Stomach (tissue), 9 donors: ENCODE data around the gene UNC5A. TPM values are rescaled to one million over a fixed set of nuclear protein-coding genes. Genes with fewer than 3 reads are reported as not detected.

Source experiments
- DNase-seq, 2 donors: peaks; one replicate each; pipeline versions ENCODE4 v3.0.0 to v3.0.0-alpha.2; 2013 to 2019
- H3K27ac ChIP-seq, 5 donors: fragments of 200-600 bp in 4 of 5; sonication (generic) in 4 of 5; one replicate each; pipeline ENCODE4 v1.5.1; 2013 to 2019; ENCODE audit warnings: mild to moderate bottlenecking in 1 of 5, moderate library complexity in 1 of 5
- H3K27me3 ChIP-seq, 3 donors: fragments of 200-600 bp; sonication (generic); one replicate each; pipeline ENCODE4 v1.5.1; 2017 to 2019; ENCODE audit warnings: mixed run types in 1 of 3
- H3K36me3 ChIP-seq, 4 donors: fragments of 200-600 bp; sonication (generic); 1 replicate in 3 of 4; 2 replicates in 1 of 4; pipeline ENCODE4 v1.5.1; 2016 to 2019
- H3K4me1 ChIP-seq, 4 donors: fragments of 200-600 bp; sonication (generic); one replicate each; pipeline ENCODE4 v1.5.1; 2016 to 2019
- H3K4me3 ChIP-seq, 4 donors: fragments of 200-600 bp; sonication (generic) in 3 of 4; one replicate each; pipeline ENCODE4 v1.5.1; 2016 to 2019; ENCODE audit warnings: mild to moderate bottlenecking in 1 of 4
- H3K9me3 ChIP-seq, 4 donors: fragments of 200-600 bp; sonication (generic); one replicate each; pipeline ENCODE4 v1.5.1; 2016 to 2019
- CTCF ChIP-seq, 7 experiments: fragments of 450-650 bp in 4 of 7; fragments of 200-600 bp in 3 of 7; sonication (generic) in 3 of 7; IDR thresholded peaks; one replicate each; pipeline ENCODE4 v1.5.1; 2016 to 2019; ENCODE audit warnings: antibody characterized with exemption in 7 of 7, control low read depth in 2 of 7, mild to moderate bottlenecking in 1 of 7
- EP300 ChIP-seq: sonication (generic); formaldehyde crosslinking; IDR thresholded peaks from one replicate; pipeline ENCODE4 v1.6.1; 2017; ENCODE audit warnings: antibody characterized with exemption
- POLR2A ChIP-seq, 4 donors: fragments of 450-650 bp; IDR thresholded peaks; one replicate each; pipeline ENCODE4 v1.6.1; 2016; ENCODE audit warnings: antibody characterized with exemption in 4 of 4, control low read depth in 2 of 4, mild to moderate bottlenecking in 1 of 4, moderate library complexity in 1 of 4
- POLR2AphosphoS5 ChIP-seq, 3 donors: sonication (generic); formaldehyde crosslinking; IDR thresholded peaks; one replicate each; pipeline ENCODE4 v1.6.1; 2016; ENCODE audit warnings: antibody characterized with exemption in 3 of 3
- WGBS, 5 donors: extraction: QIAGEN DNeasy Blood & Tissue Kit in 3 of 5; methylation state at CpG; one replicate each; pipeline versions ENCODE4 v1.1.5 to v1.1.7; 2013 to 2018; 5-methylcytosine and 5-hydroxymethylcytosine counted together
- intact Hi-C: fragments of 100-400 bp; cut with DNase I; formaldehyde crosslinking; loops from one replicate; pipeline ENCODE4 v1.15.1; 2023; ENCODE audit warnings: low total_unique reads
- polyA plus RNA-seq, 3 donors: library from polyadenylated mRNA; stranded (reverse); fragments of 200-250 nt; gene quantifications; one replicate each; pipeline ENCODE4 v1.2.3, GENCODE V29; 2013
- total RNA-seq, 5 donors: library from RNA; depleted of rRNA; stranded (reverse); fragments of >200 nt; gene quantifications; one replicate each; pipeline versions ENCODE4 v1.1.0 to v1.2.3, GENCODE V29; 2014 to 2016
- donor health status: healthy with polysubstance abuse.
- donor health status: Bipolar disorder and iron deficiency.
- donor health status: healthy.

The UNC5A gene
- total and polyA plus RNA-seq, 8 donors = 0.08 to 0.72 (median 0.46) TPM; not detected in 4

- Histone ChIP-seq H3K27me3 (peaks cover 2 to 76% (median 64%) of the 10 kb centered on the region in 3 donors), H3K4me3 (no peak overlapping the region), H3K4me1 (no peaks in the 10 kb centered on the region), H3K27ac (no peak overlapping the region), H3K9me3 (no peaks in the 10 kb centered on the region), H3K36me3 (no peaks in the 10 kb centered on the region)
- intact Hi-C loops = no loop called here
- 40 to 53% (median 46%) methylated on average over 18 to 21 of the region's 21 CpGs for WGBS, 5 donors
- no peak for TF ChIP-seq POLR2A (IDR thresholded peaks at IDR 0.05)
- TF ChIP-seq POLR2AphosphoS5 (IDR thresholded peaks at IDR 0.05) = no peak
- no peak for TF ChIP-seq EP300
- DNase-seq = peak in 1 of 2 donors; percentile 40
Observed at GRCh38 chr5:176797456-176798050, 12.8 kb upstream of the UNC5A start.

DNA sequence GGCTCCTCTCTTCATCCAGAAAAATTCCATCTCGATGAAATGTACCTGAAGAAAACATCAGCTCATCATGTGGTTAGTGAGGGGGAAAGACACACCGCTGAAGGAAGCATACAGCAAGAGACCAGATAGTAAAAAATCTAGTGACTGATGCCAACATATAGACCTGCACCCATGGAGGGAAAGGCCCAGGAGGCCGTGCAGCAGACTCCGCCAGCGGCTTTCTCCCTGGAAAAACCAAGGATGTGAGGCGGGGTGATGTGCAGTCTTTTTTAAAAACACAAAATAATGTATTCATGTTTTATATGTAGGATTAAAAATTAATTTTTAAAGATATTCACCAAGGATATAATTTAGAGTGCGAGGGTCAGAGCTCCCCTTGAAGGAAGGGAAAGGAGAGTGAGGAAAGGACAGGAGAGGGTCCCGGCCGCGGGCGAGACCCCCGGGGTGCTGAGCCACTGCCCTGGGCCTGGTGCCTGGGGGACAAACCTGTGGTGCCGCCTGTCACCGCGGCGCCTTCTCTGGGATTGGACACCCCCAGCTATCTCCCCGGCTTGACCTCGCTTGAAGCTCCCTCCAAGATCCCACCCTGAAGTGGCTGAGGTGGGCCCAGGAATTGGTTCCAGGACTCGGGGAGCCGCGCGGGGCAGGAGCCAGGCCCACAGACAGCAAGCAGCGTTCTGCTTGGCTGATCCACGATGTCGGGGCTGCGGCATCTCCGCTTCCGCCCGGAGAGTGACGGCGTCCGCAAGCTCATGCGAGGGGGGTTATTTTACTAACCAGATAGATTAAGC is 12.1 kb upstream of the UNC5A start:
- TF ChIP-seq POLR2AphosphoS5 (IDR thresholded peaks at IDR 0.05) (no peak), POLR2A (IDR thresholded peaks at IDR 0.05) (no peak), EP300 (no peak), CTCF (IDR thresholded peaks at IDR 0.05) (no peak)
- no peak for DNase-seq
- Histone ChIP-seq H3K4me1 (no peaks in the 10 kb centered on the region), H3K4me3 (no peak overlapping the region), H3K27me3 (peaks cover 0 to 76% (median 64%) of the 10 kb centered on the region in 3 donors), H3K36me3 (no peaks in the 10 kb centered on the region), H3K27ac (no peak overlapping the region), H3K9me3 (no peaks in the 10 kb centered on the region)
- intact Hi-C loops = no loop called here
- whole genome bisulfite sequencing, 5 donors = 85 to 88% (median 86%) methylated on average over 27 to 33 of the region's 33 CpGs

DNA sequence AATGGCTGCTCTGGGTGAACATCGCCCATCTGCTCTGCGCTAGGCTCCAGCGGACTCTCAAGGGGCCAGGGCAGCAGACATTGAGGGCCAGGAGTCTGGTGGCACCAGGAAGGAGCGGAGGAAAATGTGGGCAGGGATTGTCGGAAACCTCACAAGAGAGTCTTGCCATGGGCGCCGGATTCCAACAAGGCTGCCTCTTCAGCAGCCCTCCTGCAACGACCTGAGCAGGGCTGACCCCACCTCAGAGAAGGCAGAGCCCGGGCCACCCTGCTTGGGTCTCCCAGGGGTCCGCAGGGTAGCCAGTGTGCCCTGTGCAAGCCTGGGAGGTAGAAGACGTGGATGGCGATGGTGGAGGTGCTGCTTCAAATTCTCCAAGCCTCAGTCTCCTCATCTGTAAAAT is 11.4 kb upstream of the UNC5A start:
- H3K4me3 ChIP-seq = no peak overlapping the region
- WGBS, 5 donors = 77 to 86% (median 83%) methylated on average over 10 to 12 of the region's 12 CpGs
- intact Hi-C loops = no loop called here
- no peak for TF ChIP-seq POLR2A (IDR thresholded peaks at IDR 0.05)
- no peaks in the 10 kb centered on the region for H3K4me1 ChIP-seq
- no peaks in the 10 kb centered on the region for H3K9me3 ChIP-seq
- no peaks in the 10 kb centered on the region for H3K36me3 ChIP-seq
- peaks cover 0 to 76% (median 62%) of the 10 kb centered on the region in 3 donors for H3K27me3 ChIP-seq
- no peak overlapping the region for H3K27ac ChIP-seq
- no peak for DNase-seq

GRCh38 chr5:176799488-176799887 is 10.9 kb upstream of the UNC5A start:
- intact Hi-C loops = no loop called here
- TF ChIP-seq CTCF (IDR thresholded peaks at IDR 0.05) = no peak
- no peaks in the 10 kb centered on the region for H3K9me3 ChIP-seq
- WGBS, 5 donors = 86 to 89% (median 88%) methylated on average over 9 to 12 of the region's 12 CpGs
- H3K4me3 ChIP-seq = no peak overlapping the region
- no peaks in the 10 kb centered on the region for H3K4me1 ChIP-seq
- no peak for DNase-seq
- H3K27ac ChIP-seq = no peak overlapping the region
- no peaks in the 10 kb centered on the region for H3K36me3 ChIP-seq
- peaks cover 0 to 76% (median 62%) of the 10 kb centered on the region in 3 donors for H3K27me3 ChIP-seq

GRCh38 chr5:176800024-176800423 is 10.3 kb upstream of the UNC5A start:
- WGBS, 5 donors = 92 to 94% (median 92%) methylated on average over 6 of the region's 6 CpGs
- Histone ChIP-seq H3K9me3 (no peaks in the 10 kb centered on the region), H3K36me3 (no peaks in the 10 kb centered on the region), H3K4me1 (no peaks in the 10 kb centered on the region), H3K27me3 (peaks cover 0 to 76% (median 57%) of the 10 kb centered on the region in 3 donors), H3K27ac (no peak overlapping the region), H3K4me3 (no peak overlapping the region)
- DNase-seq = no peak
- TF ChIP-seq POLR2A (IDR thresholded peaks at IDR 0.05) (no peak), CTCF (IDR thresholded peaks at IDR 0.05) (no peak), EP300 (no peak), POLR2AphosphoS5 (IDR thresholded peaks at IDR 0.05) (no peak)
- intact Hi-C loops = no loop called here
